Measurements from ENCODE around the gene MACROD2. TPM values are rescaled to one million over a fixed set of nuclear protein-coding genes. Genes with fewer than 3 reads are reported as not detected.

MACROD2 gene
- total RNA-seq, 4 donors from 2014 or later, result 2.9 to 11.3 (median 8.0) TPM

DNA sequence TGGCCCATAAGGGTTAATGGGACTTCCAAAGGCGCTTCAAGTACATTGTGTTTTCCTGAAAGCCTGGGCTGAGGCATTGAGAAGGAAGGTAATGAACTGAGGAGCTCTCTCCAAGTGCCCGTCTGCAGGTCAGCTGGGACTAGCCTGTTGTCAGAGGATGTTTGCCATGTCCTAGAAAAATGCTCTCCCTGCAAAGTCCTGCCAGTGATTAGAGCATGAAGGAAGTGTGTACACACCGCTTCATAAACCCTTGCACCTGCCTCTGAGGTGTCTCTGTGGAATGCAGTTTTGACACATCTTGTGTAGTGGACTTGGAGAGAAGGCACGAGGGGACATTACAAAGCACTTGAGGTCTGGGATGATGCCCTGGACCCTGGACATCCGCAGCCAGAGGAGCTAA lies 2071.3 kb downstream of the MACROD2 start:
- TF ChIP-seq, protein P1, sequence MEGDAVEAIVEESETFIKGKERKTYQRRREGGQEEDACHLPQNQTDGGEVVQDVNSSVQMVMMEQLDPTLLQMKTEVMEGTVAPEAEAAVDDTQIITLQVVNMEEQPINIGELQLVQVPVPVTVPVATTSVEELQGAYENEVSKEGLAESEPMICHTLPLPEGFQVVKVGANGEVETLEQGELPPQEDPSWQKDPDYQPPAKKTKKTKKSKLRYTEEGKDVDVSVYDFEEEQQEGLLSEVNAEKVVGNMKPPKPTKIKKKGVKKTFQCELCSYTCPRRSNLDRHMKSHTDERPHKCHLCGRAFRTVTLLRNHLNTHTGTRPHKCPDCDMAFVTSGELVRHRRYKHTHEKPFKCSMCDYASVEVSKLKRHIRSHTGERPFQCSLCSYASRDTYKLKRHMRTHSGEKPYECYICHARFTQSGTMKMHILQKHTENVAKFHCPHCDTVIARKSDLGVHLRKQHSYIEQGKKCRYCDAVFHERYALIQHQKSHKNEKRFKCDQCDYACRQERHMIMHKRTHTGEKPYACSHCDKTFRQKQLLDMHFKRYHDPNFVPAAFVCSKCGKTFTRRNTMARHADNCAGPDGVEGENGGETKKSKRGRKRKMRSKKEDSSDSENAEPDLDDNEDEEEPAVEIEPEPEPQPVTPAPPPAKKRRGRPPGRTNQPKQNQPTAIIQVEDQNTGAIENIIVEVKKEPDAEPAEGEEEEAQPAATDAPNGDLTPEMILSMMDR (IDR thresholded peaks at IDR 0.05; ENCODE audit: low read depth), result no peak

DNA sequence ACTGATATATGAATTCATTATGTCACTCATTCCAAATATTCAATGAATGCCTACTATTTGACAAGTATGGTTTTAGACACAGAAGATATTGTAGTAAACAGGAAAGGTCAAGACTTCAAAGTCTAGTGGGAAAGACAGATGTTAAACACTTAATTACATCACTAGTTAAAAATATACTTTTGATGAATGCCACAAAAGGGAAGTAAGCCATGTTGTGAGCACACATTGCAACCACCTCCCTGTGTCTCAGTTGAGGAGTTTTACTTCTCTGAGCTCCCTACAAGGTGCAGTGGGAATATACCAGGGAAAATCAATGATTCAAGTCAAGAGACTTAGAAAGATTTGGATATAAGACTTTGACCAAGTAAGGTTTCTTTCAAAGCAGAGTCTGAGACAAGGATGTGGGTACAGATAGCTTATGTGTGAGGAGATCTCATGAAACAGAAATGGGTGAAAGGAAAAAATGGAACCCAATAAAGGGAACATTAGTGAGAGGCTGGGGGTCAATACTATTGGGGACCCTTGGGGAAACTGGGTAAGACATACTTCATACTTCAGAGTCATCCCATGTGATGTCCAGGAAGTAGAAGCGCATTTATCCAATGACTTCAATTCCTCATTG lies 2074.2 kb downstream of the MACROD2 start:
- TF ChIP-seq, protein P1 (IDR thresholded peaks at IDR 0.05; ENCODE audit: low read depth), result no peak

DNA sequence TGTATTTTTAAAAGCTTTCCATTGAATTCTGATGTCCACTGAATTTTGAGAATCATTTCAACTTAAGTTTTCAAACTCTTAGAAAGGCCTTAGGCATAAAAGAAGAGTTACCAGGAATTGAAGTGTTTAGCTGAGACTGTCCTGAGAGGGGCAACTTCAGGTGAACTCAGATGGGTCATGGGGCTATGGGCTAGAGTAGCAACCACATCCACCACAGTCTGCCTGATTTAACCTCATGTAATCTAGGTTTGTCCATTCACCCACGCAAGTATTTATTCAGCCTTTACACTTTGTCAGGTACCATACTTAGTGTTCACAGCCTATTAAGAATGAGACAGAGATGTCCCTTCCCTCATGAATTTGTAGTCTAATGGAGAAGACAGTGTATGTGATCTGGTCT lies 2076.9 kb downstream of the MACROD2 start:
- TF ChIP-seq, protein P1 (IDR thresholded peaks at IDR 0.05; ENCODE audit: low read depth), result no peak

DNA sequence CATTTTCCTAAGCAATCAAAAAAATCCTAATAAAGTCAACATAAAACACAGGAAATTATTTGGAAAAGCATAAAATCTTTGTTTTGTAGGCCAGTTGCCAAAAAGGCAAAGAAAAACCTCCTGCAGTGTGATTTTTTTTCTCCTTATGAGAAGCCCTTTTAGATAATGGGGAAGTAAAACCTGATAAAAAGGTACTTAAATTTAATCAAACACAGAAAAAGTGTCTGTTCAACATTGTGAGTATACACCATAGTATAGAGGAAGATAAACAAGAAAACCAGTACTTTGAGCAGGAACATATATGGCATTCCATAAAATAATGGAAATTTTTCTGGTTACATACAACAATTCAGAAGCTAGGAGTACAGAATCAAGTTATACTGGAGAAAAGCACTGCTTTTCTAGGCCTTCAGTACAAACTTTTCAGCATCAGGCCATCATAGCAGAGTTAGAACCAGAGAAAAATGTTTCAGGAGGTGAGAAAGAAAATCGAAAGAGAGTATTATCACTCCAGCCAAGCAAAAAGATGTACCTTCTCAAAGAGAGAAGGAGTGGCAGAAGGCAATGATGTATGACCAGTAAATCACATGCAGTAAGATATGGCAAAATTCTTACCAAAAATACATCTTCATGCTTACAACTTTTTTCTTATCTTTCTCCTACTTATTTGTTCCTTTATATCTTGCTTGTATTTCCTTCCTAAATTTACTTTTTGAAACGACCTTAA lies 2083.0 kb downstream of the MACROD2 start:
- TF ChIP-seq, protein P1 (IDR thresholded peaks at IDR 0.05; ENCODE audit: low read depth), result no peak

DNA sequence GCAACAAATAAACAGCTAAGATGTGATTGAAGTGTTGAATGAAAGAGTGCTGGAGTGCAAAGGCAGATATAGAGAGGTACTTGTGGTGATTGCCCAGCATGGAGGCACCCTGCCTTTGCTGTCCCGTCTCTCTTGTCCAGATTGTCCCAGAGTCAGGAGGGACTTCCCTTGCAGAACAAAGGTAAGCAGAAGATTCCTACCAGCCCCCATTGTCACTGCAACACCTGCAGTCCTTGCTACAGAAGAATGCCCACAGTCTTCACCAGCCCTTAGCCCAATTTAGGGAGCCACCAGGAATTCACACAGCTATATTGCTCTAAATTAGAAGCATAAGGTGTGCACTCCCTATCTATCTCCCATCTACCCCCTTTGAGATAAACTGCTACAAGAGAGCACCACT lies 2086.1 kb downstream of the MACROD2 start:
- TF ChIP-seq, protein P1 (IDR thresholded peaks at IDR 0.05; ENCODE audit: low read depth), result no peak

DNA sequence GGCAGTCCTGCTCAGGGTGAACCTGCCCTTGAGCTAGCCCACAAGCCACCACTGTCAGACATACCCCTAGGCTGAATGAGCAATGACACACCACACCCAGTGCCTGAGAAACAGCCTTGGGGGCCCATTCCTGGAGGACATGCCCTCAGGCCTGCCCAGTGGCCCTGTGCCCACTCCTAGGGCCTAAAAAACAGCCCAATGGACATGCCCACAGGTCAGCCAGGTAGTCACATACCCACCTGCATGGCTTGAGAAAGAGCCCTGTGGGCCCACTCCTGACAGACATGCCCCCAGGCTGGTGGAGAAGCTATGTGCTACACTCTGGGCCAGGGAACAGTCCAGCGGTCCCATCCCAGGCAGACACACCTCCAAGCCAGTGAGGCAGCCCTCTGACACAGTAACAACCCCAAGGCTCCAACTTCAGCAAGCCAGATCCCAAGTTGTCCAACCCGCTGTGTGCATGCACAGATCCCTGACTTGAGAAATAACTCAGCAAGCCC lies 2086.8 kb downstream of the MACROD2 start:
- TF ChIP-seq, protein P1 (IDR thresholded peaks at IDR 0.05; ENCODE audit: low read depth), result no peak

DNA sequence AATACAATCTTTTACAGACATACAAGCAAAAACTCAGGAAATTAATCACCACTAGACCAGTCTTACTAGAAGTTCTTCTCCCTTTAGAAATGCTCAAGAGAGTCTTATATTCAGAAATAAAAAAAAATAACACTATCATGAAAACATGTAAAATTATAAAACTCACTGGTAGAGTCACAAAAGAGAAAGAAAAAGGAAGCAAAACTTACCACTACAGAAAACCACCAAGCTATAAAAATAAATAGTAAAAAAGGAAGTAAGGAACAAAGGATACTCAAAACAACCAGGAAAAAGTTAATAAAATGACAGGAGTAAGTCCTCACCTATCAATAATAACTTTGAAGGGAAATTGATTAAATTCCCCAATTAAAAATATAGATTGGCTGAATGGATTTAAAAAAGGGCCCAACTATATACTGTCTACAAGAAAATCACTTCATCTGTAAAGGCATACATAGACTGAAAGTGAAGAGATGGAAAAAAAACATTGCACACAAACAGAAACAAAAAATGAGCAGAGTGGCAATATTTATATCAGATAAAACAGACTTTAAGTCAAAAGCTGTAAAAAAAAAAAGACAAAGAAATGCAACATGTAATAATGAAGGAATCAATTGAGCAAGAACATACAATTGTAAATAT lies 2088.4 kb downstream of the MACROD2 start:
- TF ChIP-seq, protein P1 (IDR thresholded peaks at IDR 0.05; ENCODE audit: low read depth), result no peak

Measured in subcutaneous adipose tissue (tissue), 4 donors.